HepG2 (cell line): ENCODE measurements around the gene PTPRCAP. TPM values are rescaled to one million over a fixed set of nuclear protein-coding genes. Genes with fewer than 3 reads are reported as not detected.
A peak's percentile ranks its signal among the peaks of the same experiment; 100 is the strongest.

Source experiments
- CBX5 ChIP-seq: sonication (generic); formaldehyde crosslinking; IDR thresholded peaks from 2 replicates; pipeline ENCODE4 v1.4.0; 2020; ENCODE audit warnings: missing genetic modification reagents, borderline replicate concordance
- FOSL1 ChIP-seq: sonication (generic); formaldehyde crosslinking; IDR thresholded peaks from 2 replicates; pipeline ENCODE4 v1.9.0; 2021; ENCODE audit warnings: missing genetic modification reagents, borderline replicate concordance
- FOXO1 ChIP-seq: sonication (generic); formaldehyde crosslinking; IDR thresholded peaks from 2 replicates; pipeline ENCODE4 v1.4.0; 2020; ENCODE audit warnings: missing genetic modification reagents
- KMT2A ChIP-seq: sonication (generic); formaldehyde crosslinking; IDR thresholded peaks from 2 replicates; pipeline ENCODE4 v1.4.0; 2020; ENCODE audit warnings: missing genetic modification reagents
- MIER2 ChIP-seq: IDR thresholded peaks from 2 replicates; pipeline ENCODE4 v1.6.1; 2016; ENCODE audit warnings: missing biosample characterization, missing genetic modification reagents
- NFE2 ChIP-seq: sonication (generic); formaldehyde crosslinking; IDR thresholded peaks from 2 replicates; pipeline ENCODE4 v1.4.0; 2020; ENCODE audit warnings: missing genetic modification reagents
- NRL ChIP-seq: sonication (generic); formaldehyde crosslinking; IDR thresholded peaks from 2 replicates; pipeline ENCODE4 v1.5.0; 2020; ENCODE audit warnings: missing genetic modification reagents, mild to moderate bottlenecking, moderate library complexity, borderline replicate concordance
- PCBP1 ChIP-seq: fragments of 200-400 bp; formaldehyde crosslinking; IDR thresholded peaks from 2 replicates; pipeline ENCODE4 v1.6.1; 2017; ENCODE audit warnings: mild to moderate bottlenecking, low read depth, low read length, borderline replicate concordance
- SAP130 ChIP-seq: IDR thresholded peaks from 2 replicates; pipeline ENCODE4 v1.6.1; 2016; ENCODE audit warnings: low read depth
- ZNF7 ChIP-seq: IDR thresholded peaks from 2 replicates; pipeline ENCODE4 v1.6.1; 2016; ENCODE audit warnings: missing biosample characterization, missing genetic modification reagents
- polyA plus RNA-seq, 8 experiments: library from polyadenylated mRNA; depleted of rRNA in 3 of 8; stranded (reverse) in 7 of 8; unstranded in 1 of 8; fragments of >200 nt; fragmentation: Illumina TruSeq in 4 of 8; extraction: Trizol in 4 of 8; gene quantifications; 2 replicates each; pipeline versions ENCODE4 v1.2.1 to v1.2.3, GENCODE V29; 2011 to 2016; ENCODE audit warnings: low read depth in 4 of 8, missing spikeins in 1 of 8, mixed read lengths in 1 of 8; ENCODE audit not compliant: insufficient read depth in 1 of 8
- total RNA-seq, 5 experiments: library from RNA; depleted of rRNA; stranded (reverse); fragments of >200 nt; fragmentation: Illumina TruSeq; extraction: Trizol; gene quantifications; 2 replicates each; pipeline ENCODE4 v1.2.3, GENCODE V29; 2016; ENCODE audit warnings: low read depth in 1 of 5
- TF ChIP-seq, protein P1 (sequence below): sonication (generic); formaldehyde crosslinking; IDR thresholded peaks from 2 replicates; pipeline ENCODE4 v1.8.1; 2023; ENCODE audit warnings: mild to moderate bottlenecking, missing genetic modification reagents
- TF ChIP-seq, protein P2 (sequence below): sonication (generic); formaldehyde crosslinking; IDR thresholded peaks from 2 replicates; pipeline ENCODE4 v1.8.0; 2022; ENCODE audit warnings: mild to moderate bottlenecking, missing genetic modification reagents, moderate library complexity
- TF ChIP-seq, protein P3 (sequence below): sonication (generic); formaldehyde crosslinking; IDR thresholded peaks from 2 replicates; pipeline ENCODE4 v1.5.0; 2020; ENCODE audit warnings: mild to moderate bottlenecking, missing genetic modification reagents
- TF ChIP-seq, protein P4 (sequence below): sonication (generic); formaldehyde crosslinking; IDR thresholded peaks from 2 replicates; pipeline ENCODE4; 2020; ENCODE audit warnings: missing genetic modification reagents, mild to moderate bottlenecking, borderline replicate concordance
- TF ChIP-seq, protein P5 (sequence below), 2 experiments: fragments of 450-650 bp in 1 of 2; sonication (generic) in 1 of 2; formaldehyde crosslinking; IDR thresholded peaks; 2 replicates each; pipeline versions ENCODE4 v1.5.0 to v1.8.0; 2020 to 2022; ENCODE audit warnings: mild to moderate bottlenecking in 1 of 2, missing genetic modification reagents in 1 of 2
- TF ChIP-seq, protein P6 (sequence below): sonication (generic); formaldehyde crosslinking; IDR thresholded peaks from 2 replicates; pipeline ENCODE4 v1.4.0; 2020; ENCODE audit warnings: missing genetic modification reagents, mild to moderate bottlenecking, borderline replicate concordance
- TF ChIP-seq, protein P7 (sequence below): IDR thresholded peaks from 2 replicates; pipeline ENCODE4 v1.6.1; 2012; ENCODE audit warnings: inconsistent platforms

Gene PTPRCAP
- total and polyA plus RNA-seq, 2 of the 13 experiments (the other 11 are each of a cell fraction or from before 2014, with no cell fraction given), result 0.60 to 0.70 TPM

DNA sequence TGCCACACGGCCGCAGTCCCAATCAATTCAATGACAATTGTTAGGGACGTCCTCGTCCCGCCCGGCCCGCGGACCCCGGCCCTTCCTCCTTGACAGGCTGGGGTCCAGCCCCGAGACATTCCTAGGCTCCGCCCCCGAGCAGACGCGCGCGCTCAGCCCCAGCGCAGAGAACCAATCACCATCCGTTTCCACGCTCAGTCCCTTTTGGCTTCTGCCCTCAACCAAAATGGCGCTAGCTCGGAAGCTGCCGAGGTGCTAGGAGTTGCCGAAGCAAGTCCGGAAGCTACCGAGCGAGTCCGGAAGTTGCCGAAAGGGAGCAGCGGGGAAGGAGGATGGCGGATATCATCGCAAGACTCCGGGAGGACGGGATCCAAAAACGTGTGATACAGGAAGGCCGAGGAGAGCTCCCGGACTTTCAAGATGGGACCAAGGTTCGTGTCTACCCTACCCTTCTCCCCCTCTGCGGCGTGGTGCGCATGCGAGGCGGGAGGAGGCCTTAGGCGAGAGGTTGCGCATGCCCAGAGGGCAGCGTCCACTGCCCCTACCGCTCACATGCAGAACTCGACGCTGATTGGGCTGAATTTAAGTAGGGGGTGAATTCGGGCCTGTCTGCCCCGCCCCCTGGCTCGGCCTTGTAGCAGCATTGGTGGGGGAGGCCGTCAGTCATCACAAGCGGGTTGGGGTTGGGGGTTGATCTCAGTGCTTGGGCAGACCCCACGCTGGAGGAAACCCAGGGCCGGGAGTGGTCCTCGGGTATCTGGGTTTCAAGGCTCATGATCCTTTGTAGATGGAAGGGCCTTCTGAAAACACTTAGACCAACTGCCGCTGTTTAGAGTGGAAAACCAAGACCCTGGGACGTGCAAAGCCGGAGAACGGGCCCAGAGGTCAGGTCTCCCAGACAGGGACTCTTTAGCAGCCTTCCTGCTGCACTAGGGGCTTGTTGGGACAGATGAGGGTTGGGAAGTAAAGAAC lies 45.6 kb upstream of the PTPRCAP start, which contains the start of gene AIP (continued):
- TF ChIP-seq, protein P1, sequence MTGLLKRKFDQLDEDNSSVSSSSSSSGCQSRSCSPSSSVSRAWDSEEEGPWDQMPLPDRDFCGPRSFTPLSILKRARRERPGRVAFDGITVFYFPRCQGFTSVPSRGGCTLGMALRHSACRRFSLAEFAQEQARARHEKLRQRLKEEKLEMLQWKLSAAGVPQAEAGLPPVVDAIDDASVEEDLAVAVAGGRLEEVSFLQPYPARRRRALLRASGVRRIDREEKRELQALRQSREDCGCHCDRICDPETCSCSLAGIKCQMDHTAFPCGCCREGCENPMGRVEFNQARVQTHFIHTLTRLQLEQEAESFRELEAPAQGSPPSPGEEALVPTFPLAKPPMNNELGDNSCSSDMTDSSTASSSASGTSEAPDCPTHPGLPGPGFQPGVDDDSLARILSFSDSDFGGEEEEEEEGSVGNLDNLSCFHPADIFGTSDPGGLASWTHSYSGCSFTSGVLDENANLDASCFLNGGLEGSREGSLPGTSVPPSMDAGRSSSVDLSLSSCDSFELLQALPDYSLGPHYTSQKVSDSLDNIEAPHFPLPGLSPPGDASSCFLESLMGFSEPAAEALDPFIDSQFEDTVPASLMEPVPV (CRISPR knock-in tag), result peak; percentile 99
- no peak for TF ChIP-seq PCBP1
- TF ChIP-seq NRL (CRISPR knock-in tag), result peak; percentile 99
- TF ChIP-seq CBX5 (CRISPR knock-in tag), result peak; percentile 78; the same call in 1 of the 2 replicates
- TF ChIP-seq FOSL1, result no peak
- TF ChIP-seq, protein P2, sequence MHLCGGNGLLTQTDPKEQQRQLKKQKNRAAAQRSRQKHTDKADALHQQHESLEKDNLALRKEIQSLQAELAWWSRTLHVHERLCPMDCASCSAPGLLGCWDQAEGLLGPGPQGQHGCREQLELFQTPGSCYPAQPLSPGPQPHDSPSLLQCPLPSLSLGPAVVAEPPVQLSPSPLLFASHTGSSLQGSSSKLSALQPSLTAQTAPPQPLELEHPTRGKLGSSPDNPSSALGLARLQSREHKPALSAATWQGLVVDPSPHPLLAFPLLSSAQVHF (CRISPR knock-in tag), result peak; percentile 89
- TF ChIP-seq, protein P3, sequence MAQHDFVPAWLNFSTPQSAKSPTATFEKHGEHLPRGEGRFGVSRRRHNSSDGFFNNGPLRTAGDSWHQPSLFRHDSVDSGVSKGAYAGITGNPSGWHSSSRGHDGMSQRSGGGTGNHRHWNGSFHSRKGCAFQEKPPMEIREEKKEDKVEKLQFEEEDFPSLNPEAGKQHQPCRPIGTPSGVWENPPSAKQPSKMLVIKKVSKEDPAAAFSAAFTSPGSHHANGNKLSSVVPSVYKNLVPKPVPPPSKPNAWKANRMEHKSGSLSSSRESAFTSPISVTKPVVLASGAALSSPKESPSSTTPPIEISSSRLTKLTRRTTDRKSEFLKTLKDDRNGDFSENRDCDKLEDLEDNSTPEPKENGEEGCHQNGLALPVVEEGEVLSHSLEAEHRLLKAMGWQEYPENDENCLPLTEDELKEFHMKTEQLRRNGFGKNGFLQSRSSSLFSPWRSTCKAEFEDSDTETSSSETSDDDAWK, result no peak
- TF ChIP-seq MIER2 (CRISPR knock-in tag), result peak; percentile 63
- TF ChIP-seq, protein P4, sequence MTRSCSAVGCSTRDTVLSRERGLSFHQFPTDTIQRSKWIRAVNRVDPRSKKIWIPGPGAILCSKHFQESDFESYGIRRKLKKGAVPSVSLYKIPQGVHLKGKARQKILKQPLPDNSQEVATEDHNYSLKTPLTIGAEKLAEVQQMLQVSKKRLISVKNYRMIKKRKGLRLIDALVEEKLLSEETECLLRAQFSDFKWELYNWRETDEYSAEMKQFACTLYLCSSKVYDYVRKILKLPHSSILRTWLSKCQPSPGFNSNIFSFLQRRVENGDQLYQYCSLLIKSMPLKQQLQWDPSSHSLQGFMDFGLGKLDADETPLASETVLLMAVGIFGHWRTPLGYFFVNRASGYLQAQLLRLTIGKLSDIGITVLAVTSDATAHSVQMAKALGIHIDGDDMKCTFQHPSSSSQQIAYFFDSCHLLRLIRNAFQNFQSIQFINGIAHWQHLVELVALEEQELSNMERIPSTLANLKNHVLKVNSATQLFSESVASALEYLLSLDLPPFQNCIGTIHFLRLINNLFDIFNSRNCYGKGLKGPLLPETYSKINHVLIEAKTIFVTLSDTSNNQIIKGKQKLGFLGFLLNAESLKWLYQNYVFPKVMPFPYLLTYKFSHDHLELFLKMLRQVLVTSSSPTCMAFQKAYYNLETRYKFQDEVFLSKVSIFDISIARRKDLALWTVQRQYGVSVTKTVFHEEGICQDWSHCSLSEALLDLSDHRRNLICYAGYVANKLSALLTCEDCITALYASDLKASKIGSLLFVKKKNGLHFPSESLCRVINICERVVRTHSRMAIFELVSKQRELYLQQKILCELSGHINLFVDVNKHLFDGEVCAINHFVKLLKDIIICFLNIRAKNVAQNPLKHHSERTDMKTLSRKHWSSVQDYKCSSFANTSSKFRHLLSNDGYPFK (CRISPR knock-in tag), result peak; percentile 96
- TF ChIP-seq, protein P5, sequence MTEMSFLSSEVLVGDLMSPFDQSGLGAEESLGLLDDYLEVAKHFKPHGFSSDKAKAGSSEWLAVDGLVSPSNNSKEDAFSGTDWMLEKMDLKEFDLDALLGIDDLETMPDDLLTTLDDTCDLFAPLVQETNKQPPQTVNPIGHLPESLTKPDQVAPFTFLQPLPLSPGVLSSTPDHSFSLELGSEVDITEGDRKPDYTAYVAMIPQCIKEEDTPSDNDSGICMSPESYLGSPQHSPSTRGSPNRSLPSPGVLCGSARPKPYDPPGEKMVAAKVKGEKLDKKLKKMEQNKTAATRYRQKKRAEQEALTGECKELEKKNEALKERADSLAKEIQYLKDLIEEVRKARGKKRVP (CRISPR knock-in tag; IDR thresholded peaks at IDR 0.05), result peak in 1 of 2 experiments; percentile 46; a peak in 1 of 4 replicates
- TF ChIP-seq, protein P6, sequence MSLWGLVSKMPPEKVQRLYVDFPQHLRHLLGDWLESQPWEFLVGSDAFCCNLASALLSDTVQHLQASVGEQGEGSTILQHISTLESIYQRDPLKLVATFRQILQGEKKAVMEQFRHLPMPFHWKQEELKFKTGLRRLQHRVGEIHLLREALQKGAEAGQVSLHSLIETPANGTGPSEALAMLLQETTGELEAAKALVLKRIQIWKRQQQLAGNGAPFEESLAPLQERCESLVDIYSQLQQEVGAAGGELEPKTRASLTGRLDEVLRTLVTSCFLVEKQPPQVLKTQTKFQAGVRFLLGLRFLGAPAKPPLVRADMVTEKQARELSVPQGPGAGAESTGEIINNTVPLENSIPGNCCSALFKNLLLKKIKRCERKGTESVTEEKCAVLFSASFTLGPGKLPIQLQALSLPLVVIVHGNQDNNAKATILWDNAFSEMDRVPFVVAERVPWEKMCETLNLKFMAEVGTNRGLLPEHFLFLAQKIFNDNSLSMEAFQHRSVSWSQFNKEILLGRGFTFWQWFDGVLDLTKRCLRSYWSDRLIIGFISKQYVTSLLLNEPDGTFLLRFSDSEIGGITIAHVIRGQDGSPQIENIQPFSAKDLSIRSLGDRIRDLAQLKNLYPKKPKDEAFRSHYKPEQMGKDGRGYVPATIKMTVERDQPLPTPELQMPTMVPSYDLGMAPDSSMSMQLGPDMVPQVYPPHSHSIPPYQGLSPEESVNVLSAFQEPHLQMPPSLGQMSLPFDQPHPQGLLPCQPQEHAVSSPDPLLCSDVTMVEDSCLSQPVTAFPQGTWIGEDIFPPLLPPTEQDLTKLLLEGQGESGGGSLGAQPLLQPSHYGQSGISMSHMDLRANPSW, result peak; percentile 48; the same call in 1 of the 2 replicates
- TF ChIP-seq ZNF7, result 0 out of 2 replicates have a peak, but pooled peaks have one; percentile 51
- TF ChIP-seq FOXO1, result peak; percentile 59
- TF ChIP-seq NFE2 (CRISPR knock-in tag), result no peak
- TF ChIP-seq SAP130 (CRISPR knock-in tag), result peak; percentile 89
- TF ChIP-seq, protein P7, sequence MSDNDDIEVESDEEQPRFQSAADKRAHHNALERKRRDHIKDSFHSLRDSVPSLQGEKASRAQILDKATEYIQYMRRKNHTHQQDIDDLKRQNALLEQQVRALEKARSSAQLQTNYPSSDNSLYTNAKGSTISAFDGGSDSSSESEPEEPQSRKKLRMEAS, result peak; percentile 100
- TF ChIP-seq KMT2A, result peak; percentile 57; the same call in 1 of the 2 replicates
